Activated CD4-positive, alpha-beta memory T cell treated with anti-CD3 and anti-CD28 coated beads, Interleukin-2, amount 10 ng/mL, durations not matched to agents 7 days and 5 days (primary cell): ENCODE data around the gene JSRP1. TPM values are rescaled to one million over a fixed set of nuclear protein-coding genes. Genes with fewer than 3 reads are reported as not detected.
A peak's percentile ranks its signal among the peaks of the same experiment; 100 is the strongest.

Source experiments
- CTCF ChIA-PET: fragments of 350-600 bp; sonication (Branson Sonifier 250); formaldehyde crosslinking; loops from one replicate; lab custom pipeline; 2021; ENCODE audit warnings: antibody characterized with exemption, inconsistent platforms; lab: Charles Lee
- POLR2A ChIA-PET: fragments of 350-600 bp; sonication (Branson Sonifier 250); formaldehyde crosslinking; loops from one replicate; lab custom pipeline; 2021; ENCODE audit warnings: antibody characterized with exemption; lab: Charles Lee
- DNase-seq: peaks from one replicate; pipeline ENCODE4 v3.0.0-alpha.2; 2020
- H3K27ac Mint-ChIP-seq: one replicate; pipeline ENCODE4 v1.8.0; 2021; ENCODE audit warnings: mild to moderate bottlenecking, mixed read lengths
- H3K27me3 Mint-ChIP-seq: one replicate; pipeline ENCODE4 v1.8.0; 2021; ENCODE audit warnings: mixed read lengths
- H3K36me3 Mint-ChIP-seq: one replicate; pipeline ENCODE4 v1.8.0; 2021; ENCODE audit warnings: low read depth, mixed read lengths
- H3K4me1 Mint-ChIP-seq: one replicate; pipeline ENCODE4 v1.8.0; 2021; ENCODE audit warnings: mixed read lengths
- H3K4me3 Mint-ChIP-seq: one replicate; pipeline ENCODE4 v1.8.0; 2021; ENCODE audit warnings: mild to moderate bottlenecking, mixed read lengths
- H3K9me3 Mint-ChIP-seq: one replicate; pipeline ENCODE4 v1.8.0; 2021; ENCODE audit warnings: mixed read lengths
- total RNA-seq, 2 experiments: library from RNA; stranded (reverse); gene quantifications; one replicate each; pipeline ENCODE4 v1.2.3, GENCODE V29; 2021

The JSRP1 gene
- total RNA-seq, 2 experiments from 2014 or later: 0.73 to 1.3 TPM

- peaks cover 33% of the 10 kb centered on the region for H3K36me3 Mint-ChIP-seq
- no peak overlapping the region for H3K27ac Mint-ChIP-seq
- POLR2A ChIA-PET: interaction anchor here (1.5 to 2.2 kb wide), 2 partner anchors 15 to 41 kb away, joined by 4 to 9 read pairs; no protein-coding TSS in a partner anchor
- H3K9me3 Mint-ChIP-seq: no peaks in the 10 kb centered on the region
- peaks cover 22% of the 10 kb centered on the region for H3K4me1 Mint-ChIP-seq
- CTCF ChIA-PET: interaction anchor here (0.5 kb wide), 1 partner anchor 74 kb away, joined by 3 read pairs; no protein-coding TSS in a partner anchor
- no peak overlapping the region for H3K4me3 Mint-ChIP-seq
- DNase-seq: no peak
- no peaks in the 10 kb centered on the region for H3K27me3 Mint-ChIP-seq
Observed at GRCh38 chr19:2230033-2230531, 26.1 kb downstream of the JSRP1 start.

- Mint-ChIP-seq H3K36me3 (peaks cover 38% of the 10 kb centered on the region), H3K4me3 (no peak overlapping the region), H3K4me1 (peaks cover 16% of the 10 kb centered on the region), H3K27me3 (no peaks in the 10 kb centered on the region), H3K27ac (no peak overlapping the region), H3K9me3 (no peaks in the 10 kb centered on the region)
- CTCF ChIA-PET: interaction anchor here (1.1 kb wide), 1 partner anchor 73 kb away, joined by 3 read pairs; no protein-coding TSS in a partner anchor
- no peak for DNase-seq
- POLR2A ChIA-PET: interaction anchor here (2.2 kb wide), 1 partner anchor 41 kb away, joined by 9 read pairs; no protein-coding TSS in a partner anchor
Observed at GRCh38 chr19:2229103-2230032, 26.8 kb downstream of the JSRP1 start.

GRCh38 chr19:2228157-2229030 is 27.8 kb downstream of the JSRP1 start:
- CTCF ChIA-PET: interaction anchor here (1.0 to 1.1 kb wide), 2 partner anchors 72 to 94 kb away, joined by 3 read pairs; no protein-coding TSS in a partner anchor
- Mint-ChIP-seq H3K27me3 (no peaks in the 10 kb centered on the region), H3K36me3 (peaks cover 40% of the 10 kb centered on the region)

GRCh38 chr19:2227415-2228156 is 28.6 kb downstream of the JSRP1 start:
- peaks cover 36% of the 10 kb centered on the region for H3K36me3 Mint-ChIP-seq
- ChIA-PET CTCF (interaction anchor here (1.0 kb wide), 1 partner anchor 94 kb away, joined by 3 read pairs; no protein-coding TSS in a partner anchor), POLR2A (no interaction called here)
- no peak for DNase-seq
- no peak overlapping the region for H3K27ac Mint-ChIP-seq
- H3K9me3 Mint-ChIP-seq: no peaks in the 10 kb centered on the region
- no peak overlapping the region for H3K4me3 Mint-ChIP-seq
- peaks cover 11% of the 10 kb centered on the region for H3K4me1 Mint-ChIP-seq
- H3K27me3 Mint-ChIP-seq: no peaks in the 10 kb centered on the region

More at GRCh38 chr19:2228157-2229030, 27.8 kb downstream of the JSRP1 start:
- DNase-seq: no peak
- H3K9me3 Mint-ChIP-seq: no peaks in the 10 kb centered on the region
- no peak overlapping the region for H3K27ac Mint-ChIP-seq
- POLR2A ChIA-PET: interaction anchor here (0.8 kb wide), 1 partner anchor 11 kb away, joined by 3 read pairs; no protein-coding TSS in a partner anchor
- no peak overlapping the region for H3K4me3 Mint-ChIP-seq
- H3K4me1 Mint-ChIP-seq: peaks cover 15% of the 10 kb centered on the region

GRCh38 chr19:2226840-2227360 is 29.3 kb downstream of the JSRP1 start:
- no peak for DNase-seq
- Mint-ChIP-seq H3K27ac (no peak overlapping the region), H3K4me3 (no peak overlapping the region), H3K27me3 (no peaks in the 10 kb centered on the region), H3K36me3 (peaks cover 36% of the 10 kb centered on the region), H3K9me3 (no peaks in the 10 kb centered on the region), H3K4me1 (peaks cover 7% of the 10 kb centered on the region)
- ChIA-PET CTCF (no interaction called here), POLR2A (interaction anchor here (0.8 kb wide), 1 partner anchor 9 kb away, joined by 6 read pairs; the partner anchor contains the start of gene PLEKHJ1)

- peak overlapping the region; percentile 16 for H3K27ac Mint-ChIP-seq
- ChIA-PET POLR2A (interaction anchor here (0.8 kb wide), 1 partner anchor 9 kb away, joined by 6 read pairs; the partner anchor contains the start of gene PLEKHJ1), CTCF (no interaction called here)
Observed at GRCh38 chr19:2226051-2226839, 30.0 kb downstream of the JSRP1 start.

GRCh38 chr19:2225415-2226050 is 30.7 kb downstream of the JSRP1 start:
- POLR2A ChIA-PET: no interaction called here
- DNase-seq: no peak
- Mint-ChIP-seq H3K36me3 (peaks cover 40% of the 10 kb centered on the region), H3K4me1 (peaks cover 7% of the 10 kb centered on the region), H3K4me3 (no peak overlapping the region), H3K27ac (peak overlapping the region; percentile 16), H3K9me3 (no peaks in the 10 kb centered on the region), H3K27me3 (no peaks in the 10 kb centered on the region)
- CTCF ChIA-PET: no interaction called here

More at GRCh38 chr19:2226051-2226839, 30.0 kb downstream of the JSRP1 start:
- no peaks in the 10 kb centered on the region for H3K27me3 Mint-ChIP-seq
- no peak for DNase-seq
- no peaks in the 10 kb centered on the region for H3K9me3 Mint-ChIP-seq
- no peak overlapping the region for H3K4me3 Mint-ChIP-seq
- peaks cover 7% of the 10 kb centered on the region for H3K4me1 Mint-ChIP-seq
- peaks cover 36% of the 10 kb centered on the region for H3K36me3 Mint-ChIP-seq

GRCh38 chr19:2224754-2225349 is 31.4 kb downstream of the JSRP1 start:
- Mint-ChIP-seq H3K27me3 (no peaks in the 10 kb centered on the region), H3K36me3 (peaks cover 36% of the 10 kb centered on the region), H3K4me3 (no peak overlapping the region), H3K27ac (peak overlapping the region; percentile 52), H3K9me3 (no peaks in the 10 kb centered on the region), H3K4me1 (peaks cover 7% of the 10 kb centered on the region)
- DNase-seq: no peak
- CTCF ChIA-PET: no interaction called here
- POLR2A ChIA-PET: no interaction called here

GRCh38 chr19:2223959-2224358 is 32.3 kb downstream of the JSRP1 start:
- Mint-ChIP-seq H3K9me3 (no peaks in the 10 kb centered on the region), H3K27me3 (no peaks in the 10 kb centered on the region), H3K4me3 (no peak overlapping the region), H3K36me3 (peaks cover 36% of the 10 kb centered on the region), H3K27ac (peak overlapping the region; percentile 64), H3K4me1 (peaks cover 7% of the 10 kb centered on the region)
- CTCF ChIA-PET: no interaction called here
- DNase-seq: peak; percentile 27
- POLR2A ChIA-PET: no interaction called here

GRCh38 chr19:2223391-2223790 is 32.8 kb downstream of the JSRP1 start:
- ChIA-PET CTCF (no interaction called here), POLR2A (no interaction called here)
- H3K4me1 Mint-ChIP-seq: peaks cover 7% of the 10 kb centered on the region
- H3K4me3 Mint-ChIP-seq: no peak overlapping the region
- H3K27ac Mint-ChIP-seq: peak overlapping the region; percentile 64
- no peaks in the 10 kb centered on the region for H3K27me3 Mint-ChIP-seq
- no peaks in the 10 kb centered on the region for H3K9me3 Mint-ChIP-seq
- H3K36me3 Mint-ChIP-seq: peaks cover 33% of the 10 kb centered on the region
- no peak for DNase-seq
